MCF 10A (cell line): Measurements from ENCODE around the gene ZNF423. TPM values are rescaled to one million over a fixed set of nuclear protein-coding genes. Genes with fewer than 3 reads are reported as not detected.

Source experiments
- BruUV-seq: library from RNA; stranded (reverse); fragments of 400-500 nt; replicated peaks from 2 replicates; lab custom pipeline; 2021; lab: Mats Ljungman, UMichigan
- CTCF ChIA-PET: fragments of 300-600 bp; sonication (Branson Sonifier 250); formaldehyde crosslinking; extraction: SDS; loops from one replicate; lab custom pipeline; 2021; ENCODE audit warnings: antibody characterized with exemption, inconsistent platforms; lab: Yijun Ruan, JAX
- POLR2A ChIA-PET: fragments of 300-600, 350-650 bp; sonication (Branson Sonifier 250); formaldehyde crosslinking; extraction: SDS; loops from one replicate; lab custom pipeline; 2020; ENCODE audit warnings: antibody characterized with exemption, inconsistent platforms; lab: Yijun Ruan, JAX
- DNase-seq: peaks from one replicate; pipeline ENCODE4 v3.0.0-alpha.2; 2018; ENCODE audit not compliant: unreplicated experiment
- H3K27ac Mint-ChIP-seq: one replicate; pipeline ENCODE4 v1.8.0; 2022; ENCODE audit warnings: mild to moderate bottlenecking, low read depth, mixed read lengths; ENCODE audit not compliant: unreplicated experiment
- H3K27me3 Mint-ChIP-seq: one replicate; pipeline ENCODE4 v1.8.0; 2022; ENCODE audit warnings: mixed read lengths; ENCODE audit not compliant: insufficient read depth, unreplicated experiment
- H3K36me3 Mint-ChIP-seq: one replicate; pipeline ENCODE4 v1.8.0; 2022; ENCODE audit warnings: mild to moderate bottlenecking, moderate library complexity, mixed read lengths; ENCODE audit not compliant: insufficient read depth, unreplicated experiment
- H3K4me1 Mint-ChIP-seq: one replicate; pipeline ENCODE4 v1.8.0; 2022; ENCODE audit warnings: mixed read lengths; ENCODE audit not compliant: insufficient read depth, unreplicated experiment
- H3K4me3 Mint-ChIP-seq: one replicate; pipeline ENCODE4 v1.8.0; 2022; ENCODE audit warnings: mild to moderate bottlenecking, moderate library complexity, mixed read lengths; ENCODE audit not compliant: unreplicated experiment
- H3K9me3 Mint-ChIP-seq: one replicate; pipeline ENCODE4 v1.8.0; 2022; ENCODE audit warnings: mixed read lengths; ENCODE audit not compliant: unreplicated experiment
- intact Hi-C: fragments of 100-400 bp; cut with micrococcal nuclease; formaldehyde crosslinking; loops from 2 replicates; pipeline ENCODE4 v1.14.1; 2022
- total RNA-seq: library from RNA; stranded (reverse); gene quantifications from 2 replicates; pipeline ENCODE4 v1.2.3, GENCODE V29; 2022
- TF ChIP-seq, protein P1 (sequence below): fragments of 200-600 bp; IDR thresholded peaks from one replicate; pipeline ENCODE4 v1.8.0; 2022; ENCODE audit warnings: antibody characterized with exemption, mild to moderate bottlenecking; ENCODE audit not compliant: unreplicated experiment

Gene ZNF423
- total RNA-seq, 1 experiment from 2014 or later: not detected

DNA sequence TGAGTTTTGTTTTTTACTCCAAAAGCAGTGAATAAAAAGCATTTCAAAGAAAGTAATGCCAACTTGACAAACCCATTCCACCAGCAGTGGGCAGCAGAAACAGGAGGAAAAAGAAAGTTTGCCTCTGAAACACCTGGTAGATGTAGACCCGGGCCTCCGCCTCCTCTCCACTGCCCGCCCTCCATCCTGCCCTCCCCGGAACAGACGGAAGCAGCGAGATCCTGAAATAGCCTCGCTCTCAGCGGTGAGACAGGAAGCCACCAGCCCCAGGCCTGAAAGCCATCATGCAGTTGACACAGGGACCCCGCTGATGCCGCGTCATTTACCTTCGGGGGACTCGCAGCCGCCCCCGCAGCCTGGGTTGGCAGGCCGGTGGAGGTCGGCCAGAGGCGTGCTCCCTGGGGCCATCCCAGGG, 414.5 kb downstream of the ZNF423 start:
- TF ChIP-seq, protein P1, sequence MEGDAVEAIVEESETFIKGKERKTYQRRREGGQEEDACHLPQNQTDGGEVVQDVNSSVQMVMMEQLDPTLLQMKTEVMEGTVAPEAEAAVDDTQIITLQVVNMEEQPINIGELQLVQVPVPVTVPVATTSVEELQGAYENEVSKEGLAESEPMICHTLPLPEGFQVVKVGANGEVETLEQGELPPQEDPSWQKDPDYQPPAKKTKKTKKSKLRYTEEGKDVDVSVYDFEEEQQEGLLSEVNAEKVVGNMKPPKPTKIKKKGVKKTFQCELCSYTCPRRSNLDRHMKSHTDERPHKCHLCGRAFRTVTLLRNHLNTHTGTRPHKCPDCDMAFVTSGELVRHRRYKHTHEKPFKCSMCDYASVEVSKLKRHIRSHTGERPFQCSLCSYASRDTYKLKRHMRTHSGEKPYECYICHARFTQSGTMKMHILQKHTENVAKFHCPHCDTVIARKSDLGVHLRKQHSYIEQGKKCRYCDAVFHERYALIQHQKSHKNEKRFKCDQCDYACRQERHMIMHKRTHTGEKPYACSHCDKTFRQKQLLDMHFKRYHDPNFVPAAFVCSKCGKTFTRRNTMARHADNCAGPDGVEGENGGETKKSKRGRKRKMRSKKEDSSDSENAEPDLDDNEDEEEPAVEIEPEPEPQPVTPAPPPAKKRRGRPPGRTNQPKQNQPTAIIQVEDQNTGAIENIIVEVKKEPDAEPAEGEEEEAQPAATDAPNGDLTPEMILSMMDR: no peak
- Mint-ChIP-seq H3K27me3 (peaks cover 80% of the 10 kb centered on the region), H3K4me3 (no peak overlapping the region), H3K9me3 (no peaks in the 10 kb centered on the region), H3K27ac (no peak overlapping the region), H3K36me3 (no peaks in the 10 kb centered on the region), H3K4me1 (no peaks in the 10 kb centered on the region)
- BruUV-seq: no TSS peak
- intact Hi-C loops: no loop called here
- CTCF ChIA-PET: interaction anchor here (0.7 kb wide), 1 partner anchor 34 kb away, joined by 3 read pairs; no protein-coding TSS in a partner anchor
- DNase-seq: no peak
- POLR2A ChIA-PET: no interaction called here

DNA sequence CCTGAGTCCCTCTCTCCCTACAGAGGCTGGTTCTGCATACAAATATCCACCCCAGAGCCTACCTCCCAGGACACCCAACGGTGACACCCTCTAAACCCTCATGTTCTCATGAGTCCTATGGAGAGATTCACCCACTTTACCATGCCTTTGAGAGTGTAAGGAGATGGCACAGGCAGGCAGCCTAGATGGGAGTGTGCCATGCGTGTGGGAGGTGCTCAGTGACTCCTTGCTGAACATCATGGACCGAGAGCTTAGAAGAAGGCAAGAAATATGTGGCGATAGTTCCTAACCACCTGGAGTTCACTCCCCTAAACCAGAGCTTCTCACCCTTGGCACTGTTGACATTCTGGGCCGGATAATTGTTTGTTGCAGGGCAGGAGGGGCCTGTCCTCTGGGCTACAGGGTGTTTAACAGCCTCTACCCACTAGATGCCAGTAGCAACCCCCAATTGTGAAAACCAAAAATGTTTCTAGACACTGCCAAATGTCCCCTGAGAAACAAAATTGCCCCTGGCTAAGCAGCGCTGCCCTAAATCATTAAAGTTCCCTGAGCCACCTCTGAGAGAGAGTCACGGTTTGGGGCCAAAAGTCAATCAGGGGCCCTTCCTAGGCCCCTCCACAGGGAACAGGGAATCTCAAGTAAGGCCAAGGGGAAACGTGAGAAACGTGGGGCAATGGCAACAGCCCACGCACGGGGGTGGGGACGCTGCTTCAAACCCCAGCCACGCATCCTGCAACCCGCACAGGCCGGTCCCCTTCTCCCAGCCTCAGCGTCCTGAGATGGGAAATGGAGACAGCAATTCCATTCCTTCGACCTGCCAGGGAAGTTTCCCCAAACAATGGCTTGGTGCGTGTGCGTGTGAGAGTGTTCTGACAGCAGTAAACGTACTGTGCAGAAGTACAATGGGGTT, 415.5 kb downstream of the ZNF423 start:
- no peak for DNase-seq
- TF ChIP-seq, protein P1: no peak
- no TSS peak for BruUV-seq
- intact Hi-C loops: no loop called here
- ChIA-PET CTCF (interaction anchor here (0.7 to 1.2 kb wide), 2 partner anchors 32 to 35 kb away, joined by 3 to 6 read pairs; no protein-coding TSS in a partner anchor), POLR2A (no interaction called here)
- Mint-ChIP-seq H3K9me3 (no peaks in the 10 kb centered on the region), H3K27me3 (peaks cover 82% of the 10 kb centered on the region), H3K4me1 (no peaks in the 10 kb centered on the region), H3K4me3 (no peak overlapping the region), H3K27ac (no peak overlapping the region), H3K36me3 (no peaks in the 10 kb centered on the region)

- Mint-ChIP-seq H3K27ac (no peak overlapping the region), H3K9me3 (no peaks in the 10 kb centered on the region), H3K27me3 (peaks cover 75% of the 10 kb centered on the region), H3K4me1 (no peaks in the 10 kb centered on the region), H3K36me3 (no peaks in the 10 kb centered on the region), H3K4me3 (no peak overlapping the region)
- CTCF ChIA-PET: interaction anchor here (1.2 kb wide), 1 partner anchor 31 kb away, joined by 6 read pairs; no protein-coding TSS in a partner anchor
- BruUV-seq: no TSS peak
- TF ChIP-seq, protein P1: no peak
- DNase-seq: no peak
- intact Hi-C loops: no loop called here
- POLR2A ChIA-PET: no interaction called here
Observed at GRCh38 chr16:49439676-49440075, 416.2 kb downstream of the ZNF423 start.

GRCh38 chr16:49439050-49439449, 416.9 kb downstream of the ZNF423 start:
- intact Hi-C loops: no loop called here
- CTCF ChIA-PET: interaction anchor here (0.6 kb wide), 1 partner anchor 586 kb away, joined by 4 read pairs; the partner anchor contains the start of gene CNEP1R1
- POLR2A ChIA-PET: no interaction called here
- no peaks in the 10 kb centered on the region for H3K4me1 Mint-ChIP-seq
- TF ChIP-seq, protein P1: no peak
- no peak for DNase-seq
- no peaks in the 10 kb centered on the region for H3K9me3 Mint-ChIP-seq
- H3K36me3 Mint-ChIP-seq: no peaks in the 10 kb centered on the region
- H3K27me3 Mint-ChIP-seq: peaks cover 68% of the 10 kb centered on the region
- BruUV-seq: no TSS peak
- H3K27ac Mint-ChIP-seq: no peak overlapping the region
- H3K4me3 Mint-ChIP-seq: no peak overlapping the region
